Central memory CD8-positive, alpha-beta T cell (primary cell): ENCODE results near the gene NRGN.

Source experiments
- ATAC-seq: fragments of 150-1000 bp; cut with Tn5 transposase; replicated peaks from 2 replicates; pipeline ENCODE4 v1.10.0; 2022; ENCODE audit warnings: mild to moderate bottlenecking, moderate FRiP score, moderate number of reproducible peaks; ENCODE audit not compliant: poor library complexity, severe bottlenecking; ENCODE audit errors: extremely low read depth
- DNase-seq, 2 donors: peaks; one replicate each; pipeline ENCODE4 v3.0.0; 2021; ENCODE audit warnings: low spot score in 2 of 2
- H3K27ac Mint-ChIP-seq: one replicate; pipeline ENCODE4 v1.8.0; 2022; ENCODE audit warnings: low read depth, mild to moderate bottlenecking, moderate library complexity, mixed read lengths
- H3K27me3 Mint-ChIP-seq: one replicate; pipeline ENCODE4 v1.8.0; 2022; ENCODE audit warnings: mixed read lengths
- H3K36me3 Mint-ChIP-seq: one replicate; pipeline ENCODE4 v1.8.0; 2022; ENCODE audit warnings: mild to moderate bottlenecking, moderate library complexity, mixed read lengths; ENCODE audit not compliant: insufficient read depth
- H3K4me1 Mint-ChIP-seq: one replicate; pipeline ENCODE4 v1.8.0; 2022; ENCODE audit warnings: mixed read lengths
- H3K4me3 Mint-ChIP-seq: one replicate; pipeline ENCODE4 v1.8.0; 2022; ENCODE audit warnings: mild to moderate bottlenecking, moderate library complexity, mixed read lengths
- H3K9me3 Mint-ChIP-seq: one replicate; pipeline ENCODE4 v1.8.0; 2022; ENCODE audit warnings: mixed read lengths

Gene NRGN

GRCh38 chr11:124784051-124784450 lies 44.3 kb downstream of the NRGN start:
- H3K4me3 Mint-ChIP-seq = no peak overlapping the region
- H3K27ac Mint-ChIP-seq = no peak overlapping the region
- ATAC-seq (no peak), DNase-seq (no peak)
- no peaks in the 10 kb centered on the region for H3K9me3 Mint-ChIP-seq
- no peaks in the 10 kb centered on the region for H3K27me3 Mint-ChIP-seq
- H3K36me3 Mint-ChIP-seq = no peaks in the 10 kb centered on the region
- no peaks in the 10 kb centered on the region for H3K4me1 Mint-ChIP-seq

GRCh38 chr11:124788521-124788920 lies 48.8 kb downstream of the NRGN start:
- Mint-ChIP-seq H3K27ac (no peak overlapping the region), H3K4me1 (peaks cover 30% of the 10 kb centered on the region), H3K4me3 (no peak overlapping the region), H3K27me3 (no peaks in the 10 kb centered on the region), H3K36me3 (peaks cover under 1% of the 10 kb centered on the region), H3K9me3 (no peaks in the 10 kb centered on the region)
- DNase-seq (no peak), ATAC-seq (no peak)

- ATAC-seq (no peak), DNase-seq (no peak)
- peaks cover 30% of the 10 kb centered on the region for H3K4me1 Mint-ChIP-seq
- H3K4me3 Mint-ChIP-seq = no peak overlapping the region
- H3K9me3 Mint-ChIP-seq = no peaks in the 10 kb centered on the region
- no peak overlapping the region for H3K27ac Mint-ChIP-seq
- no peaks in the 10 kb centered on the region for H3K27me3 Mint-ChIP-seq
- peaks cover 2% of the 10 kb centered on the region for H3K36me3 Mint-ChIP-seq
Measured at GRCh38 chr11:124791626-124792341, 52.0 kb downstream of the NRGN start.

GRCh38 chr11:124793466-124794278 lies 53.9 kb downstream of the NRGN start:
- H3K27ac Mint-ChIP-seq = no peak overlapping the region
- H3K4me1 Mint-ChIP-seq = peaks cover 37% of the 10 kb centered on the region
- H3K36me3 Mint-ChIP-seq = peaks cover 3% of the 10 kb centered on the region
- DNase-seq (no peak), ATAC-seq (no peak)
- H3K4me3 Mint-ChIP-seq = no peak overlapping the region
- H3K9me3 Mint-ChIP-seq = no peaks in the 10 kb centered on the region
- no peaks in the 10 kb centered on the region for H3K27me3 Mint-ChIP-seq

- peaks cover 11% of the 10 kb centered on the region for H3K36me3 Mint-ChIP-seq
- H3K27ac Mint-ChIP-seq = no peak overlapping the region
- no peaks in the 10 kb centered on the region for H3K27me3 Mint-ChIP-seq
- no peak overlapping the region for H3K4me3 Mint-ChIP-seq
- H3K4me1 Mint-ChIP-seq = peaks cover 31% of the 10 kb centered on the region
- no peaks in the 10 kb centered on the region for H3K9me3 Mint-ChIP-seq
- DNase-seq (no peak), ATAC-seq (no peak)
Measured at GRCh38 chr11:124796312-124796711, 56.6 kb downstream of the NRGN start.
